Spleen (tissue), 11 donors: Measurements from ENCODE around the gene DNAH17. TPM values are rescaled to one million over a fixed set of nuclear protein-coding genes. Genes with fewer than 3 reads are reported as not detected.
A peak's percentile ranks its signal among the peaks of the same experiment; 100 is the strongest.
"Not testable (repeated sequence)": the region's sequence is repeated elsewhere in the genome, so short reads cannot be mapped to it uniquely, and the experiment has no call there.

Experiments
- DNase-seq: peaks from one replicate; pipeline ENCODE4 v3.0.0-alpha.2; 2020
- H3K27ac ChIP-seq, 8 donors: fragments of 200-600 bp; sonication (generic) in 7 of 8; 1 replicate in 4 of 8; 2 replicates in 4 of 8; pipeline versions ENCODE4 v1.5.0 to v1.8.0; 2016 to 2021; ENCODE audit warnings: inconsistent platforms in 4 of 8, mild to moderate bottlenecking in 4 of 8, moderate library complexity in 1 of 8
- H3K27me3 ChIP-seq, 7 donors: fragments of 200-600 bp; sonication (generic) in 6 of 7; replicated peaks in 1 of 7; 1 replicate in 4 of 7; 2 replicates in 3 of 7; pipeline versions ENCODE4 v1.5.0 to v1.8.0; 2016 to 2021; ENCODE audit warnings: inconsistent platforms in 3 of 7, mild to moderate bottlenecking in 1 of 7
- H3K36me3 ChIP-seq, 6 donors: fragments of 200-600 bp; sonication (generic) in 5 of 6; 1 replicate in 4 of 6; 2 replicates in 2 of 6; pipeline versions ENCODE4 v1.5.0 to v1.8.0; 2016 to 2021; ENCODE audit warnings: inconsistent platforms in 2 of 6
- H3K4me1 ChIP-seq, 6 donors: fragments of 200-600 bp; sonication (generic) in 5 of 6; 1 replicate in 3 of 6; 2 replicates in 3 of 6; pipeline versions ENCODE4 v1.5.0 to v1.8.0; 2016 to 2021; ENCODE audit warnings: inconsistent platforms in 3 of 6
- H3K4me3 ChIP-seq, 8 donors: fragments of 200-600 bp; sonication (generic) in 7 of 8; 1 replicate in 4 of 8; 2 replicates in 4 of 8; pipeline versions ENCODE4 v1.5.0 to v1.8.0; 2016 to 2021; ENCODE audit warnings: inconsistent platforms in 4 of 8, mild to moderate bottlenecking in 4 of 8, moderate library complexity in 2 of 8
- H3K9me3 ChIP-seq, 8 donors: fragments of 200-600 bp; sonication (generic) in 7 of 8; 1 replicate in 4 of 8; 2 replicates in 4 of 8; pipeline versions ENCODE4 v1.5.0 to v1.8.0; 2016 to 2021; ENCODE audit warnings: inconsistent platforms in 4 of 8
- CTCF ChIP-seq, 11 experiments: fragments of 200-600 bp in 7 of 11; fragments of 450-650 bp in 4 of 11; sonication (generic) in 4 of 11; IDR thresholded peaks in 8 of 11; conservative IDR thresholded peaks in 3 of 11; 1 replicate in 7 of 11; 2 replicates in 4 of 11; pipeline versions ENCODE4 v1.4.0 to v1.8.0; 2016 to 2021; ENCODE audit warnings: antibody characterized with exemption in 11 of 11, inconsistent platforms in 4 of 11, mild to moderate bottlenecking in 1 of 11
- POLR2A ChIP-seq, 3 donors: fragments of 450-650 bp; IDR thresholded peaks; one replicate each; pipeline ENCODE4 v1.5.1; 2017; ENCODE audit warnings: antibody characterized with exemption in 3 of 3, mild to moderate bottlenecking in 1 of 3
- POLR2AphosphoS5 ChIP-seq, 3 donors: sonication (generic); formaldehyde crosslinking; IDR thresholded peaks; one replicate each; pipeline ENCODE4 v1.5.1; 2017; ENCODE audit warnings: antibody characterized with exemption in 3 of 3
- WGBS, 5 donors: extraction: QIAGEN DNeasy Blood & Tissue Kit in 3 of 5; methylation state at CpG; one replicate each; pipeline versions ENCODE4 v1.1.5 to v1.1.7; 2013 to 2018; 5-methylcytosine and 5-hydroxymethylcytosine counted together
- intact Hi-C: fragments of 100-400 bp; cut with DNase I; formaldehyde crosslinking; loops from one replicate; pipeline ENCODE4 v1.15.0; 2023; ENCODE audit warnings: low total_unique reads
- polyA plus RNA-seq, 3 donors: library from polyadenylated mRNA; stranded (reverse); fragments of 200-250 nt; gene quantifications; one replicate each; pipeline ENCODE4 v1.2.1, GENCODE V29; 2013
- total RNA-seq, 7 donors: library from RNA; depleted of rRNA in 3 of 7; stranded (reverse); fragments of >200 nt in 3 of 7; fragmentation: NEBNext Ultra II Directional in 4 of 7; extraction: Animal tissue kit (Norgen Biotek cat#: 25700) in 4 of 7; gene quantifications; one replicate each; pipeline versions ENCODE4 v1.1.0 to v1.2.1, GENCODE V29; 2016 to 2021
- donor health status: healthy with polysubstance abuse.
- donor health status: DM: no; HTN: no; CAD: no; lungs with moderate emphysema.
- donor health status: DM: no; HTN: no; CAD: no.
- donor health status: Bipolar disorder and iron deficiency.
- donor health status: healthy.
- donor health status: DM: no; HTN: no; CAD: no.
- donor health status: DM: yes; HTN: yes; CAD: no.

Gene DNAH17
- total and polyA plus RNA-seq, 10 donors = 0.06 to 1.0 (median 0.72) TPM; not detected in 1

GRCh38 chr17:78507526-78507925 lies 69.7 kb downstream of the DNAH17 start:
- intact Hi-C loops = no loop called here
- H3K36me3 ChIP-seq = no peaks in the 10 kb centered on the region
- H3K27ac ChIP-seq = no peak overlapping the region
- no peaks in the 10 kb centered on the region for H3K4me1 ChIP-seq
- no peak for TF ChIP-seq POLR2AphosphoS5 (IDR thresholded peaks at IDR 0.05)
- no peak for TF ChIP-seq POLR2A (IDR thresholded peaks at IDR 0.05)
- no peak for TF ChIP-seq CTCF (IDR thresholded peaks at IDR 0.05 in 8 of 11, conservative IDR thresholded peaks at IDR 0.05 in 3 of 11)
- H3K4me3 ChIP-seq = no peak overlapping the region
- H3K9me3 ChIP-seq = no peaks in the 10 kb centered on the region
- DNase-seq = peak; percentile 38
- H3K27me3 ChIP-seq = peaks cover 0 to 28% (median 0%) of the 10 kb centered on the region in 7 donors
- 87 to 96% (median 96%) methylated on average over 10 to 11 of the region's 11 CpGs for WGBS, 5 donors

GRCh38 chr17:78506454-78507309 lies 70.5 kb downstream of the DNAH17 start:
- WGBS, 5 donors = 64 to 73% (median 69%) methylated on average over 17 to 20 of the region's 20 CpGs
- Histone ChIP-seq H3K27ac (no peak overlapping the region), H3K9me3 (no peaks in the 10 kb centered on the region), H3K4me3 (no peak overlapping the region), H3K4me1 (no peaks in the 10 kb centered on the region), H3K27me3 (peaks cover 0 to 28% (median 0%) of the 10 kb centered on the region in 7 donors), H3K36me3 (no peaks in the 10 kb centered on the region)
- peak; percentile 34 for DNase-seq
- intact Hi-C loops = no loop called here
- TF ChIP-seq POLR2AphosphoS5 (IDR thresholded peaks at IDR 0.05) (no peak), CTCF (IDR thresholded peaks at IDR 0.05 in 8 of 11, conservative IDR thresholded peaks at IDR 0.05 in 3 of 11) (no peak), POLR2A (IDR thresholded peaks at IDR 0.05) (no peak)

GRCh38 chr17:78504156-78504925 lies 72.9 kb downstream of the DNAH17 start:
- H3K4me1 ChIP-seq = no peaks in the 10 kb centered on the region
- TF ChIP-seq POLR2A (IDR thresholded peaks at IDR 0.05) (no peak), POLR2AphosphoS5 (IDR thresholded peaks at IDR 0.05) (no peak), CTCF (IDR thresholded peaks at IDR 0.05 in 8 of 11, conservative IDR thresholded peaks at IDR 0.05 in 3 of 11) (no peak)
- DNase-seq = peak; percentile 31
- no peaks in the 10 kb centered on the region for H3K36me3 ChIP-seq
- 84 to 92% (median 87%) methylated on average over 21 of the region's 21 CpGs for whole genome bisulfite sequencing, 5 donors
- H3K27ac ChIP-seq = no peak overlapping the region
- no peaks in the 10 kb centered on the region for H3K9me3 ChIP-seq
- no peak overlapping the region for H3K4me3 ChIP-seq
- intact Hi-C loops = no loop called here
- H3K27me3 ChIP-seq = peaks cover 0 to 23% (median 0%) of the 10 kb centered on the region in 7 donors

- intact Hi-C loops = not testable (repeated sequence)
- WGBS, 5 donors = 90 to 95% (median 94%) methylated on average over 11 of the region's 11 CpGs
Measured at GRCh38 chr17:78503388-78503787, 73.8 kb downstream of the DNAH17 start.

More at GRCh38 chr17:78503388-78503787, 73.8 kb downstream of the DNAH17 start:
- H3K36me3 ChIP-seq, H3K4me3 ChIP-seq, H3K9me3 ChIP-seq, H3K27ac ChIP-seq, H3K4me1 ChIP-seq: not testable (repeated sequence)
- H3K27me3 ChIP-seq = peaks cover 0 to 23% (median 0%) of the 10 kb centered on the region in 7 donors
- peak; percentile 25 for DNase-seq
